Measurements from ENCODE around the gene MORF4L1. TPM values are rescaled to one million over a fixed set of nuclear protein-coding genes. Genes with fewer than 3 reads are reported as not detected.

The MORF4L1 gene
- total and polyA plus RNA-seq, 10 of the 15 experiments (the other 5 are each of a cell fraction or from before 2014, with no cell fraction given): 113 to 636 (median 229) TPM

DNA sequence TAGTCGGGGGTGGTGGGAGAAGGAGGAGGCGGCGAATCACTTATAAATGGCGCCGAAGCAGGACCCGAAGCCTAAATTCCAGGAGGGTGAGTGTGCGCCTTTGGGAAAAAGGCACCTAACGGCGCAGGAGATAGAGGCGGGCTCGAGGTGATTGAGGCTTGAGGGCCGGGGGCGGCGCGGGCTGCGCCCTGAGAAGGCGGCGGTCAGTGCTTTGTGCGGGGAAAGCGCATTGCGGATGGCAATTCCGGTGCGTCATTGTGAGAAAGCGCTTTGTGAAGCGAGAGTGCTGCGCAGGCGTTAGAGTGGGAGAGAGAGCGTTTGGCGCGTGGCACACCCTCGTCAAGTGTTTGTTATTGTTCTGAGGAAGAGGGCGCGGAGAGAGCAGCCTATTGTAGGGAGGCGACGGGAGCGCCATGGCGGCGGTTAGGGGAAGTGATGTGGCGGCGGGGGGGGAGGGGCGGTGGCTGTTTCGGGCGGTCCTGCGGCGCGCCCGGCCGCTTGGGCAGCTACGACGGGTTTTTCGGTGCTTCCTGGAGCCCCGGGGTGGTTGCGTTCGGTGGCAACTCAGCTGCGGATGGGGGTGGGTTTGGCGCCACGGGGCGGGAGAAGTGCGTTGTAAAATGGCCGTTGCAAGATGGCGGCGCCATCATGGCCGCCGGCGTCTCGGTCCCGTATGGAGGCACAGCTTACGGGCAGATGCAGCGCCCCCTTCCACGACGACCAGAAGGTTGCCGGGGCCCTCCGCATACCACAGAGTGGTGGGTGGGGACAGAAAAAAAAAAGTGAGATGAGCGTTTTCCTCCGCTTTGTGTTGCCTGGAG lies 492 bp downstream of the MORF4L1 start (continued):
- TF ChIP-seq, protein P1, sequence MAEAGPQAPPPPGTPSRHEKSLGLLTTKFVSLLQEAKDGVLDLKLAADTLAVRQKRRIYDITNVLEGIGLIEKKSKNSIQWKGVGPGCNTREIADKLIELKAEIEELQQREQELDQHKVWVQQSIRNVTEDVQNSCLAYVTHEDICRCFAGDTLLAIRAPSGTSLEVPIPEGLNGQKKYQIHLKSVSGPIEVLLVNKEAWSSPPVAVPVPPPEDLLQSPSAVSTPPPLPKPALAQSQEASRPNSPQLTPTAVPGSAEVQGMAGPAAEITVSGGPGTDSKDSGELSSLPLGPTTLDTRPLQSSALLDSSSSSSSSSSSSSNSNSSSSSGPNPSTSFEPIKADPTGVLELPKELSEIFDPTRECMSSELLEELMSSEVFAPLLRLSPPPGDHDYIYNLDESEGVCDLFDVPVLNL (IDR thresholded peaks at IDR 0.05; ENCODE audit: low read depth, low read length): no peak
- TF ChIP-seq, protein P2, sequence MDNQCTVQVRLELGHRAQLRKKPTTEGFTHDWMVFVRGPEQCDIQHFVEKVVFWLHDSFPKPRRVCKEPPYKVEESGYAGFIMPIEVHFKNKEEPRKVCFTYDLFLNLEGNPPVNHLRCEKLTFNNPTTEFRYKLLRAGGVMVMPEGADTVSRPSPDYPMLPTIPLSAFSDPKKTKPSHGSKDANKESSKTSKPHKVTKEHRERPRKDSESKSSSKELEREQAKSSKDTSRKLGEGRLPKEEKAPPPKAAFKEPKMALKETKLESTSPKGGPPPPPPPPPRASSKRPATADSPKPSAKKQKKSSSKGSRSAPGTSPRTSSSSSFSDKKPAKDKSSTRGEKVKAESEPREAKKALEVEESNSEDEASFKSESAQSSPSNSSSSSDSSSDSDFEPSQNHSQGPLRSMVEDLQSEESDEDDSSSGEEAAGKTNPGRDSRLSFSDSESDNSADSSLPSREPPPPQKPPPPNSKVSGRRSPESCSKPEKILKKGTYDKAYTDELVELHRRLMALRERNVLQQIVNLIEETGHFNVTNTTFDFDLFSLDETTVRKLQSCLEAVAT (IDR thresholded peaks at IDR 0.05): peak; percentile 92
- no peak for TF ChIP-seq TCF7 (IDR thresholded peaks at IDR 0.05; ENCODE audit: borderline replicate concordance)
- TF ChIP-seq NR2C1 (IDR thresholded peaks at IDR 0.05): peak; percentile 90
- no peak for TF ChIP-seq SUPT20H (IDR thresholded peaks at IDR 0.05; ENCODE audit: borderline replicate concordance, control insufficient read depth, low read depth, low read length)
- no peak for TF ChIP-seq SP1 (IDR thresholded peaks at IDR 0.05; ENCODE audit: low read depth, low read length)
- no peak for TF ChIP-seq ETV6 (conservative IDR thresholded peaks at IDR 0.05 in 1 of 2, IDR thresholded peaks at IDR 0.05 in 1 of 2; ENCODE audit: borderline replicate concordance in 1 of 2, low read depth in 1 of 2)
- TF ChIP-seq, protein P3, sequence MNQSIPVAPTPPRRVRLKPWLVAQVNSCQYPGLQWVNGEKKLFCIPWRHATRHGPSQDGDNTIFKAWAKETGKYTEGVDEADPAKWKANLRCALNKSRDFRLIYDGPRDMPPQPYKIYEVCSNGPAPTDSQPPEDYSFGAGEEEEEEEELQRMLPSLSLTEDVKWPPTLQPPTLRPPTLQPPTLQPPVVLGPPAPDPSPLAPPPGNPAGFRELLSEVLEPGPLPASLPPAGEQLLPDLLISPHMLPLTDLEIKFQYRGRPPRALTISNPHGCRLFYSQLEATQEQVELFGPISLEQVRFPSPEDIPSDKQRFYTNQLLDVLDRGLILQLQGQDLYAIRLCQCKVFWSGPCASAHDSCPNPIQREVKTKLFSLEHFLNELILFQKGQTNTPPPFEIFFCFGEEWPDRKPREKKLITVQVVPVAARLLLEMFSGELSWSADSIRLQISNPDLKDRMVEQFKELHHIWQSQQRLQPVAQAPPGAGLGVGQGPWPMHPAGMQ (IDR thresholded peaks at IDR 0.05; ENCODE audit: borderline replicate concordance): no peak
- TF ChIP-seq HDAC2 (IDR thresholded peaks at IDR 0.05): no peak
- TF ChIP-seq RFX5 (IDR thresholded peaks at IDR 0.05; ENCODE audit: low read depth, low read length): no peak
- TF ChIP-seq NR2C2 (IDR thresholded peaks at IDR 0.05; ENCODE audit: borderline replicate concordance, control insufficient read depth, insufficient read length, low read depth): no peak
- no peak for TF ChIP-seq ZNF207 (IDR thresholded peaks at IDR 0.05; ENCODE audit: borderline replicate concordance)
- no peak for TF ChIP-seq ZNF217 (IDR thresholded peaks at IDR 0.05)
- no peak for TF ChIP-seq EED (IDR thresholded peaks at IDR 0.05; ENCODE audit: low read depth)
- TF ChIP-seq RAD51 (IDR thresholded peaks at IDR 0.05): 0 out of 2 replicates have a peak, but pooled peaks have one; percentile 9
- peak; percentile 64; the same call in 1 of the 2 replicates for TF ChIP-seq CHD2 (IDR thresholded peaks at IDR 0.05; ENCODE audit: borderline replicate concordance, low read depth, low read length)
- TF ChIP-seq, protein P4, sequence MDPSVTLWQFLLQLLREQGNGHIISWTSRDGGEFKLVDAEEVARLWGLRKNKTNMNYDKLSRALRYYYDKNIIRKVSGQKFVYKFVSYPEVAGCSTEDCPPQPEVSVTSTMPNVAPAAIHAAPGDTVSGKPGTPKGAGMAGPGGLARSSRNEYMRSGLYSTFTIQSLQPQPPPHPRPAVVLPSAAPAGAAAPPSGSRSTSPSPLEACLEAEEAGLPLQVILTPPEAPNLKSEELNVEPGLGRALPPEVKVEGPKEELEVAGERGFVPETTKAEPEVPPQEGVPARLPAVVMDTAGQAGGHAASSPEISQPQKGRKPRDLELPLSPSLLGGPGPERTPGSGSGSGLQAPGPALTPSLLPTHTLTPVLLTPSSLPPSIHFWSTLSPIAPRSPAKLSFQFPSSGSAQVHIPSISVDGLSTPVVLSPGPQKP (IDR thresholded peaks at IDR 0.05; ENCODE audit: low read depth, low read length): 0 out of 2 replicates have a peak, but pooled peaks have one; percentile 25
- TF ChIP-seq, protein P5, sequence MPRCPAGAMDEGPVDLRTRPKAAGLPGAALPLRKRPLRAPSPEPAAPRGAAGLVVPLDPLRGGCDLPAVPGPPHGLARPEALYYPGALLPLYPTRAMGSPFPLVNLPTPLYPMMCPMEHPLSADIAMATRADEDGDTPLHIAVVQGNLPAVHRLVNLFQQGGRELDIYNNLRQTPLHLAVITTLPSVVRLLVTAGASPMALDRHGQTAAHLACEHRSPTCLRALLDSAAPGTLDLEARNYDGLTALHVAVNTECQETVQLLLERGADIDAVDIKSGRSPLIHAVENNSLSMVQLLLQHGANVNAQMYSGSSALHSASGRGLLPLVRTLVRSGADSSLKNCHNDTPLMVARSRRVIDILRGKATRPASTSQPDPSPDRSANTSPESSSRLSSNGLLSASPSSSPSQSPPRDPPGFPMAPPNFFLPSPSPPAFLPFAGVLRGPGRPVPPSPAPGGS (IDR thresholded peaks at IDR 0.05; ENCODE audit: borderline replicate concordance, insufficient read depth, low read depth, low read length, poor library complexity, severe bottlenecking): no peak
- TF ChIP-seq, protein P6, sequence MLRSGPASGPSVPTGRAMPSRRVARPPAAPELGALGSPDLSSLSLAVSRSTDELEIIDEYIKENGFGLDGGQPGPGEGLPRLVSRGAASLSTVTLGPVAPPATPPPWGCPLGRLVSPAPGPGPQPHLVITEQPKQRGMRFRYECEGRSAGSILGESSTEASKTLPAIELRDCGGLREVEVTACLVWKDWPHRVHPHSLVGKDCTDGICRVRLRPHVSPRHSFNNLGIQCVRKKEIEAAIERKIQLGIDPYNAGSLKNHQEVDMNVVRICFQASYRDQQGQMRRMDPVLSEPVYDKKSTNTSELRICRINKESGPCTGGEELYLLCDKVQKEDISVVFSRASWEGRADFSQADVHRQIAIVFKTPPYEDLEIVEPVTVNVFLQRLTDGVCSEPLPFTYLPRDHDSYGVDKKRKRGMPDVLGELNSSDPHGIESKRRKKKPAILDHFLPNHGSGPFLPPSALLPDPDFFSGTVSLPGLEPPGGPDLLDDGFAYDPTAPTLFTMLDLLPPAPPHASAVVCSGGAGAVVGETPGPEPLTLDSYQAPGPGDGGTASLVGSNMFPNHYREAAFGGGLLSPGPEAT (IDR thresholded peaks at IDR 0.05; ENCODE audit: low read depth): peak; percentile 29; the same call in 1 of the 2 replicates
- no peak for TF ChIP-seq MYC (IDR thresholded peaks at IDR 0.05; ENCODE audit: insufficient read depth, insufficient read length, insufficient replicate concordance, low read length, severe bottlenecking)

All from GM12878 (cell line).